GM13976 (cell line): Measurements from ENCODE around the gene RAP2B.

Source experiments
- DNase-seq: peaks from one replicate; pipeline ENCODE4 v3.0.0; 2012; ENCODE audit warnings: low spot score
- in situ Hi-C: fragments of 300-500 bp; cut with MboI; formaldehyde crosslinking; loops from one replicate; pipeline ENCODE4 v1.12.0; 2022; ENCODE audit warnings: low sequenced_read_pairs, mixed read lengths, inconsistent platforms; ENCODE audit not compliant: unreplicated experiment
- TF ChIP-seq, protein P1 (sequence below): IDR thresholded peaks from 2 replicates; pipeline ENCODE4 v1.5.1; 2012; ENCODE audit warnings: borderline replicate concordance, mild to moderate bottlenecking; ENCODE audit not compliant: insufficient read depth; ENCODE audit errors: extremely low read depth, missing control alignments, control extremely low read depth

The RAP2B gene

DNA sequence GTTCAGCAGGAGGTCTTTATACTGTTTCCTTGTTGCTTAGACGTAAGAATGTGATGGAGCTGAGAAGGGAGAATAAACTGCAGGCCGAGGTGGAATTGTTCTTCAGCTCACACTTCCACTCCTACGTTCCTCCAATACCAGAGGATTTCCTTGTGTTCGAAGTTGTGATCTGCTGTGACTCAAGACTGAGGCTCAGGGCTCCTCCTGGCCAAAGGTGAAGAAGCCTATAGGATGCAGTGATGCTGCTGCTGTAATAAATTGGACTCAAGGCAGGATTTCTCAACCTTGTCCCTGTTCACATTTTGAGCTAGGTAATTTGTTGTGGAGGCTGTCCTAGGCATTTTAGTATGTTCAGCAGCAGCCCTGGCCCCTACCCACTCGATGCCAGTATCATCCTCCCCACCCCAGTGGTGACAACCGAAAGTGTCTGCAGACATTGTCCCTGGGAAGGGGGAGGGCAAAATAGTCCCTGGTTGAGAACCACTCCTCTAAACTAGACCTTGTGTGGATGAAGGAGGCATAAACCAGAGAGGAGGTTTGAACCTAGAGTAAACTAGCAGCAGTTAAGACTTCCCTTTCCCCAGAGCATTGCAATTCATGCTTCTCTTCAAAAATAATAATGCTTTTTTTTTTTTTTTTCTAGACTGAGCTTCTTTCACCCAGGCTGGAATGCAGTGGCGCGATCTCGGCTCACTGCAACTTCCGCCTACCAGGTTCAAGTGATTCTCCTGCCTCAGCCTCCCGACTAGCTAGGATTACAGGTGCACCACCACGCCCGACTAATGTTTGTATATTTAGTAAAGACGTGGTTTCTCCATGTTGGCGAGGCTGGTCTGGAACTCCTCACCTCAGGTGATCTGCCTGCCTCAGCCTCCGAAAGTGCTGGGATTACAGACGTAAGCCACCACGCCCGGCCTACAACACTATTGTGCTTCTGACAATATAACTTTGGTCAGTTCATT, 11.1 kb downstream of the RAP2B start:
- DNase-seq = no peak
- in situ Hi-C loops = loop anchor here (25.0 kb wide), 1 partner anchor 589 kb away; no protein-coding TSS in a partner anchor

GRCh38 chr3:153173758-153174516, 11.9 kb downstream of the RAP2B start:
- in situ Hi-C loops = loop anchor here (25.0 kb wide), 1 partner anchor 588 kb away; no protein-coding TSS in a partner anchor

More for the DNA sequence above, 11.1 kb downstream of the RAP2B start:
- TF ChIP-seq, protein P1, sequence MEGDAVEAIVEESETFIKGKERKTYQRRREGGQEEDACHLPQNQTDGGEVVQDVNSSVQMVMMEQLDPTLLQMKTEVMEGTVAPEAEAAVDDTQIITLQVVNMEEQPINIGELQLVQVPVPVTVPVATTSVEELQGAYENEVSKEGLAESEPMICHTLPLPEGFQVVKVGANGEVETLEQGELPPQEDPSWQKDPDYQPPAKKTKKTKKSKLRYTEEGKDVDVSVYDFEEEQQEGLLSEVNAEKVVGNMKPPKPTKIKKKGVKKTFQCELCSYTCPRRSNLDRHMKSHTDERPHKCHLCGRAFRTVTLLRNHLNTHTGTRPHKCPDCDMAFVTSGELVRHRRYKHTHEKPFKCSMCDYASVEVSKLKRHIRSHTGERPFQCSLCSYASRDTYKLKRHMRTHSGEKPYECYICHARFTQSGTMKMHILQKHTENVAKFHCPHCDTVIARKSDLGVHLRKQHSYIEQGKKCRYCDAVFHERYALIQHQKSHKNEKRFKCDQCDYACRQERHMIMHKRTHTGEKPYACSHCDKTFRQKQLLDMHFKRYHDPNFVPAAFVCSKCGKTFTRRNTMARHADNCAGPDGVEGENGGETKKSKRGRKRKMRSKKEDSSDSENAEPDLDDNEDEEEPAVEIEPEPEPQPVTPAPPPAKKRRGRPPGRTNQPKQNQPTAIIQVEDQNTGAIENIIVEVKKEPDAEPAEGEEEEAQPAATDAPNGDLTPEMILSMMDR = no peak

GRCh38 chr3:153176197-153176596, 14.2 kb downstream of the RAP2B start:
- no peak for DNase-seq
- in situ Hi-C loops = no loop called here
- TF ChIP-seq, protein P1 = no peak

More at GRCh38 chr3:153173758-153174516, 11.9 kb downstream of the RAP2B start:
- TF ChIP-seq, protein P1 = no peak
- no peak for DNase-seq

DNA sequence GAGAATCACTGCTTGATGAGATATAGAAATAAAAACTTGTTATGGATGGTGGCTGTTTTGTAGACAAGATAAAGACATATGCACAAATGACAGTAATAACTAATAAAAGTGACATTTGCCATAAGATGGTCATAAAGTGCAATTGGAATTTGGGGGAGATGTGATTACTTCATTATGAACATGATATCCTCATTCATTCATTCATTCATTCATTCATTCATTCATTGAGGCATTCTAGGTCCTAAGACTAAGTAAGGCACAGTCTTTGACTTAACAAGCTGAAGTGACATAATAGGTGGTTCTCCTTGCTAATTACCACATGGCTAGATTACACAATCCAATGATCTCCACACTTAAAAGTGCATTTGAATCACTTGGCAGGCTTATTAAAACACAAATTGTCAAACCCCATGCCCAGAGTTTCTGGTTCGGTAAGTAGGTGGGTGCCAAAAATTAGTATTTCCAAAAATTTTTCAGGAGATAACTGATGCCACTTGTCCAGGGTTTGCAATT, 18.9 kb downstream of the RAP2B start:
- no peak for DNase-seq
- in situ Hi-C loops = no loop called here
- TF ChIP-seq, protein P1 = no peak

DNA sequence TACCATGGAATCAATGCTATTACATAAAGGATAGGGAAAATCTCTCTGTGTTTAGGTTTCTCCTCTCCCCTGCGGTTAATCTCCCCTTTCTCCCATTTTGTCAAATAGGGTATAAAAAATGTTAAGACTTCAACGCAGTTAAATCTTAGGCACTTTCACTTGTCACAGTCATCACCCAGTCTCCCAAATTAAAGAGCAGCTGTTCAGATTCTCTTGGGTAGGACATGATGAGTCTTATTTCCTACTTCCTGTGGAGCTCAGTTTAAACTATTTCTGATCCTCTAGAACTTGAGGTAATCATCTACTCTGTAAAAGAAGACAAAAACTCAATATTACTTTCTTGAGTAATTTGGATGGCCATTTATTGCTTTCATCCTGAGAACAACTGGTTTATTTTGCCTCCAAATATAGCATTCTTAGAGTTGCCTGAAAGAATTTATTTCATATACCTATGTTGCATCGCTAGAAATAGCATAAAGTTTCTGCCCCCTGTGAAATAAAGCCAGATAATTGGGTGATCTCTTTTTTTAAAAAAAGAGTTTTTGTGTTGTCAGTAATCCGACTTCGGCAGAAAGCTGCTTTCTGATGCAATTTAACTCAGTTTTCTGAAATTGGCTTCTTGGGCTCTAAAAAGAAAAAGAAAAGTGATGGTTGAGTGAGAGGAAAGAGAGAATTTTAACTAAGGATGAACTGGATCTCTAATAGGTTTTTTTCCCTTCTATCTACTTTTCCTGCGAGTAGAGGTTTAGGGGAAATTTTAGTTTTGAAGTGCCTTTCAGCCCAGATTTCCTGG, 20.7 kb downstream of the RAP2B start:
- DNase-seq = no peak
- in situ Hi-C loops = no loop called here
- TF ChIP-seq, protein P1 = no peak

GRCh38 chr3:153190923-153191322, 28.9 kb downstream of the RAP2B start:
- no peak for DNase-seq
- TF ChIP-seq, protein P1 = no peak
- in situ Hi-C loops = no loop called here
